Measurements from ENCODE around the gene MARCKS.

MARCKS gene, protein sequence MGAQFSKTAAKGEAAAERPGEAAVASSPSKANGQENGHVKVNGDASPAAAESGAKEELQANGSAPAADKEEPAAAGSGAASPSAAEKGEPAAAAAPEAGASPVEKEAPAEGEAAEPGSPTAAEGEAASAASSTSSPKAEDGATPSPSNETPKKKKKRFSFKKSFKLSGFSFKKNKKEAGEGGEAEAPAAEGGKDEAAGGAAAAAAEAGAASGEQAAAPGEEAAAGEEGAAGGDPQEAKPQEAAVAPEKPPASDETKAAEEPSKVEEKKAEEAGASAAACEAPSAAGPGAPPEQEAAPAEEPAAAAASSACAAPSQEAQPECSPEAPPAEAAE

DNA sequence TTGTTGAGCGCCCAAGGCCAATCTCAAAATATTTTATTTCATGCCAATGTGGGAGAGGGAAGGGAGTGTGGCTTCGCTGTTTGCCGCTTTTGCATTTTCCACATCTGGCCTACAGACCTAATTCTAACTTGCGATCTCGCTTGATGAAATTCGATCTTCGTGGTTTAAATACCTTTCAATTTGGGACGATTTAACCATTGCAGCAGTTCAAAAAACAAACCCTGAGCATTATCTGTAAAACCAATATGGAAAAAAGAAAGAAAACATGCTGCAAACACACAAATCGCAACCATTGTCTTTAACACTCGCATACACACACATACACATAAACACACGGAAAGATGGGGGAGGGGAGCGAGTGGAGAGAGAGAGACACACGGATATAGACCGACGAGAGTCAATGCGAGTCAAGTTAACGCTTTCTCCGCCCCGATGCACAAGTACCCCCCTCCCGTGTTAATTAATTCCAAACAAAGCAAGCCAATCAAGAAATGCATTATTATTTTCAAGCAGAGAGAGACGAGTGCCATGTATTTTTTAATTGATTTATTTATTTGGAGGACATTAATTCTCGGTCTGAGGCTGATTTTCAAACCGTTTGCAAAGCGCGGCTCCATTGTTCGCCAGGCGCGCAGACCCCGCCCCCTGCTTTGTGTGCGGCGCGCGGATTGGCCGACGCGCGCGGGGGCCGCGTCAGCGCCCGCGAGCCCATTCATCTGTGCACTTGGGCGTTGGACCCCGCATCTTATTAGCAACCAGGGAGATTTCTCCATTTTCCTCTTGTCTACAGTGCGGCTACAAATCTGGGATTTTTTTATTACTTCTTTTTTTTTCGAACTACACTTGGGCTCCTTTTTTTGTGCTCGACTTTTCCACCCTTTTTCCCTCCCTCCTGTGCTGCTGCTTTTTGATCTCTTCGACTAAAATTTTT, at the start of gene MARCKS:
Gene MARCKS, plus strand, starts transcription at position 721 of the 931 bp plus-strand sequence. CDS start 401 bp downstream, outside the sequence.
- H3K4me3 ChIP-seq (ENCODE audit: low read length), result peak within 1 kb of the TSS; percentile 100
- DNase-seq (ENCODE audit: low read depth), result peak; percentile 92
- TF ChIP-seq, protein P1, sequence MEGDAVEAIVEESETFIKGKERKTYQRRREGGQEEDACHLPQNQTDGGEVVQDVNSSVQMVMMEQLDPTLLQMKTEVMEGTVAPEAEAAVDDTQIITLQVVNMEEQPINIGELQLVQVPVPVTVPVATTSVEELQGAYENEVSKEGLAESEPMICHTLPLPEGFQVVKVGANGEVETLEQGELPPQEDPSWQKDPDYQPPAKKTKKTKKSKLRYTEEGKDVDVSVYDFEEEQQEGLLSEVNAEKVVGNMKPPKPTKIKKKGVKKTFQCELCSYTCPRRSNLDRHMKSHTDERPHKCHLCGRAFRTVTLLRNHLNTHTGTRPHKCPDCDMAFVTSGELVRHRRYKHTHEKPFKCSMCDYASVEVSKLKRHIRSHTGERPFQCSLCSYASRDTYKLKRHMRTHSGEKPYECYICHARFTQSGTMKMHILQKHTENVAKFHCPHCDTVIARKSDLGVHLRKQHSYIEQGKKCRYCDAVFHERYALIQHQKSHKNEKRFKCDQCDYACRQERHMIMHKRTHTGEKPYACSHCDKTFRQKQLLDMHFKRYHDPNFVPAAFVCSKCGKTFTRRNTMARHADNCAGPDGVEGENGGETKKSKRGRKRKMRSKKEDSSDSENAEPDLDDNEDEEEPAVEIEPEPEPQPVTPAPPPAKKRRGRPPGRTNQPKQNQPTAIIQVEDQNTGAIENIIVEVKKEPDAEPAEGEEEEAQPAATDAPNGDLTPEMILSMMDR (conservative IDR thresholded peaks at IDR 0.05; ENCODE audit: low read length), result no peak

DNA sequence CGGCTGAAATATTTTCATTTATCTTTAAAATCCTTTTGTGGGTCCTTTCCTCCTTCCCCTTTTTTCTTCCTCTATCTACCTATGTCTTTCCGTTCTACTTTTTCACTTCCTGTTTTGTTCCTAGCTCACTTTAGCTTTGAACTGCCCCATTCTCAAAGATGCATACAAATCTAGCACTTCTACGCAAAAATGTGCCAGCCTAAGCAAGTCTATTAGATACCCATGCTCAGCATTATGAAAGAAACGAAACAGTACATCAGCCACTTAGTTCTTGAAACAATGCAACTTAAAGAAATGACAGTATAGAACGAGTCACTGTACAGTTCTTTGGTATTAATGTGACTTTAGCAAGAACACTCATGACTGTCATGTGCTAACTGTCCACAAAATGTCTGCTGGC, 47.3 kb upstream of the MARCKS start:
- H3K4me3 ChIP-seq (ENCODE audit: low read length), result no peak overlapping the region
- no peak for DNase-seq (ENCODE audit: low read depth)

DNA sequence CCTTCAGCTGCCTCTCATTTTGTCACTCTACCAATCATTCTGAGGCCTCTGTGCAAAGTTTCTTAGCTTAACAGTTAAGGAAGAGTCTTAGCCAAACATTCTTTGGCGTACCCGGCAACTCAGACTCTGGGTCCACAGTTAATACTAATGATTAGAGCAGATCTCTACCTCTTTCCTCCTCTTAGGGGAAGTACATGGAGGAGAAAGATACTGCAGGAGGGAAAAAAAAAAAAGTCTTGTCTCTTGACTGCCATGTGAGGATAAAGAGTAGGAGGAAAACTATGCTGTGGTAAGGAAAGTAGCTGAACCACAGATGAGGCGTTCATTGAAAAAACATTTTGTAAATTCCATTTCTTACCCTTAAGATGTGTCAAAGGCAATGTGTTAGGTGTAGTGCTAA, 44.0 kb upstream of the MARCKS start:
- TF ChIP-seq, protein P1 (conservative IDR thresholded peaks at IDR 0.05; ENCODE audit: low read length), result no peak
- H3K4me3 ChIP-seq (ENCODE audit: low read length), result no peak overlapping the region
- peak; percentile 91 for DNase-seq (ENCODE audit: low read depth)

More for the DNA sequence above, 47.3 kb upstream of the MARCKS start:
- TF ChIP-seq, protein P1 (conservative IDR thresholded peaks at IDR 0.05; ENCODE audit: low read length), result no peak

DNA sequence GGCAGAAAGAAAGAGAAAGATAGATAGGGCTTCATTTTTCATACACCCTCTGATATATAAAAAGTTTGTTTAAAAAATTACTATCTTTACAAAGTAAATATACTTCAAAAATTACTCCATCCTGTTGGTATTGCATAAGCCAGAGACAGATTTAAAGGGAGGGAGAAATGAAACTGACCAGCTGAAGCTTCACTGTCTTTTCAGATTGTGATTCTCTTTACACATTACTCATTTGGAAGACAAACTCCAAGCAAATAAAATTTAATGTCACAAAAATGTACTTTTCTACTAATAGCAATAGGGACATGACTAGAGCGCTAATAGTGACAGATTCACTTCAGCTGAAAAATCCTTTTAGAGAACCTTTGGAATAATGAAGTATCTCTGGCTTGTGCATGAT, 38.6 kb upstream of the MARCKS start:
- TF ChIP-seq, protein P1 (conservative IDR thresholded peaks at IDR 0.05; ENCODE audit: low read length), result no peak
- peak; percentile 22 for DNase-seq (ENCODE audit: low read depth)

DNA sequence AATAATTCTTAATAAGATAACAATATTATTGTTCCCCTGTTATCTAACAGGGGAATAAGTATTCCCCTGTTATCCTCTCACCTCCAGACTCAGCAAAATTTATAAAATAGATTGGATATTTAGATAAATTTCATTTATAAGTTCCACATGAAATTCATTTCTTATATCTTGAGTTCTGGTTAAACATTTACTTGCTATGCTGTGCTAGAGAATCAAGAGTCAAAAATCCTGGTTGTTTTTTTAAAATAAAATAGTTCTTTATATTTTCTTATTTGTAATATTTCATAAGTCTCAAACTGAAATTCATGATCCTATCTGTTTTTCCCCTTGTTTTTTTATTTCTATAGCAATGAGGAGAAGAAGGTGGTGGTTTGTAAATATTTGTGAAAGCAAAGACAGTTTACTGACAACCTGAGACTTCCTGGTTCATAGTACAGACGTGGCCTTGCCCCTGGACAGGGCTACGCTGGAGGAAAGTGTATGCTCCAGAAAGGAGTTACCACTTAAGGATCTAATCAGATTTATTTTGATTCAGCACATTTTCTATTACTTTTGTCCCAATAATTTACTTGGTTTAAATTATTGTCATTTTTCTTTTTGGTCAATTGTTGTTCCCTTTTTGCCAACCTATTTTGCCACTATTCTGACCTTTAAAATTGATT, 37.8 kb upstream of the MARCKS start:
- H3K4me3 ChIP-seq (ENCODE audit: low read length), result no peak overlapping the region
- TF ChIP-seq, protein P1 (conservative IDR thresholded peaks at IDR 0.05; ENCODE audit: low read length), result no peak
- no peak for DNase-seq (ENCODE audit: low read depth)

More for the DNA sequence above, 38.6 kb upstream of the MARCKS start:
- H3K4me3 ChIP-seq (ENCODE audit: low read length), result no peak overlapping the region

DNA sequence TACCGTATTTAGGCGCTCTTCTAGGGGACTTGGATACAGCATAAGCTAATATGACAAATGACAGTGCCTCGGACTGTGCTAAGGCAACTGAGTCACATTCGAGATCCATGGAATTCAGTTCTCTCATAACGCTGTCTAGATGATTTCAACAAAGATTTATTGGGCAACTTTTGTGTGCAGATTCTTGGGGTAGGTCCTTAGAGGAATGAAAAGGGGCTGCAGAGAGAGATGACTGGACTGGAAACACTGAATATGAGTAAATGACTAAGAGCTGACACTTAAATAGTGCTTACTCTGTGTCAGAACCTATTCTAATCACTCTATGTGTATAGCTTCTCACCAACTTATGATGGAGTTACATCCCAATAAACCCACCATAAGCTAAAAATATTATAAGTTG, 36.4 kb upstream of the MARCKS start:
- H3K4me3 ChIP-seq (ENCODE audit: low read length), result no peak overlapping the region
- DNase-seq (ENCODE audit: low read depth), result no peak
- TF ChIP-seq, protein P1 (conservative IDR thresholded peaks at IDR 0.05; ENCODE audit: low read length), result no peak
